ENCODE results near the gene SEMA5B. TPM values are rescaled to one million over a fixed set of nuclear protein-coding genes. Genes with fewer than 3 reads are reported as not detected.

Gene SEMA5B
- total RNA-seq, 2 experiments from 2014 or later: not detected

DNA sequence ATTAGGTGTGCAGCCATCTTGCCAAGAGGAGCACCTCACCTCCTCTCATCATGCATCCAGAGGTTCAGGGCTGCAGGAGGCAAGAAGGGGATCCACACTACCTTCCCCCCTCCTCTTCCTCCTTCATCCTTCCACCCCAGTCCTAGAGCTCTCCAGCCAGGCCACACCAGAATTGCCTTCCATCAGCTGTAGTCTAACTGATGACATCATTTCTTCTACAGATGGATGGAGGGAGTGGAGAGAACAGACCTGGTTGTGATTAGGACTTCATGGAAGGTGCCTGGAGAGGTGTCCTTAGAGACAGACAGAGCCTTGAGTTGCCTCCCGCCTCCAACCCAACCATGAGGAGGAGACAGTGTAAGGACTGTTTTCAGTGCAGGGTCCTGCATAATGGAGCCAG lies 14.9 kb downstream of the SEMA5B start:
- Mint-ChIP-seq H3K27ac (no peak overlapping the region), H3K4me1 (no peaks in the 10 kb centered on the region), H3K36me3 (no peaks in the 10 kb centered on the region), H3K9me3 (ENCODE audit: low read depth) (no peaks in the 10 kb centered on the region), H3K4me3 (no peak overlapping the region), H3K27me3 (peaks cover 60% of the 10 kb centered on the region)
- DNase-seq: no peak
- CTCF ChIA-PET: no interaction called here
- ATAC-seq: no peak

DNA sequence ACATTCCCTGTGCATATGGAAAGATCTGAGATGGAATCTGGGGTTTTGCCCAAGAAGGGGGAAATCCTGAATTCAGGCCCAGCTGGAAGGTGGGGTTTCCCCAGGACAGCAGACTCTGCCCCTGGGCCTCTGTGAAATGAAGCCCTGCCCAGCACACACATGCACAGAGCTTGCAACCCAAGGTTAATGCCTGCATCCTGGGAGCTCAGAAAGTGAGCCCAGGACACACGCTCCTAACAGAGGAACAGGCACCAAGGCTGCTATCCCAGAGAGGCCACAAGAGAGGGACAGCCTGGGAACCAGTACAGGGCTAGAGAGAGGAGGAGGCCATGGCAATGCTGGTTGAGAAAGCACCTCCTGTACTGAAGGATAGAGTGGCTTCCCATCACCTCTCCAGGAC lies 16.1 kb downstream of the SEMA5B start:
- DNase-seq (no peak), ATAC-seq (no peak)
- no peak overlapping the region for H3K27ac Mint-ChIP-seq
- H3K9me3 Mint-ChIP-seq (ENCODE audit: low read depth): no peaks in the 10 kb centered on the region
- CTCF ChIA-PET: no interaction called here
- peaks cover 66% of the 10 kb centered on the region for H3K27me3 Mint-ChIP-seq
- H3K4me3 Mint-ChIP-seq: no peak overlapping the region
- H3K4me1 Mint-ChIP-seq: no peaks in the 10 kb centered on the region
- H3K36me3 Mint-ChIP-seq: no peaks in the 10 kb centered on the region

DNA sequence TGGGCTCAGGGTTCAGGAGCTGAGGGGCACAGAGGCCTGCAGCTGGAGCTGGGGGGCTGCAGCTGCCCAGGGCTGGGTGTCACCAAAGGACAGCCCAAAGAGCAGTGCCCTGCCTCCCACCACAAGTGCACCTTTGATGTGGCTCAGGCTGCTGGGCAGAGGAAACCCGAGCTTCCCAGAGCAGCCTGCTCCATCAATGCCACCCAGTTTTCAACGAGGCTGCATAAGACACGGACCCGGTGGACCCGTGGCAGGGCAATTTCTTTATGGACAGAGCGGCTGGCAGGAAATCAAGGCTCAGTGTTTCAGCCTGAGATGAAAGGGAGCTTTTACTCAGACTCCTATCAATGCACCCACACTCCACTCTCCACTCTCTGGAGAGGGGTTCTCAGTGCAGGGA lies 18.7 kb downstream of the SEMA5B start:
- CTCF ChIA-PET: no interaction called here
- peaks cover 71% of the 10 kb centered on the region for H3K27me3 Mint-ChIP-seq
- no peak overlapping the region for H3K4me3 Mint-ChIP-seq
- no peaks in the 10 kb centered on the region for H3K9me3 Mint-ChIP-seq (ENCODE audit: low read depth)
- no peak overlapping the region for H3K27ac Mint-ChIP-seq
- ATAC-seq (no peak), DNase-seq (no peak)
- H3K4me1 Mint-ChIP-seq: no peaks in the 10 kb centered on the region
- no peaks in the 10 kb centered on the region for H3K36me3 Mint-ChIP-seq

DNA sequence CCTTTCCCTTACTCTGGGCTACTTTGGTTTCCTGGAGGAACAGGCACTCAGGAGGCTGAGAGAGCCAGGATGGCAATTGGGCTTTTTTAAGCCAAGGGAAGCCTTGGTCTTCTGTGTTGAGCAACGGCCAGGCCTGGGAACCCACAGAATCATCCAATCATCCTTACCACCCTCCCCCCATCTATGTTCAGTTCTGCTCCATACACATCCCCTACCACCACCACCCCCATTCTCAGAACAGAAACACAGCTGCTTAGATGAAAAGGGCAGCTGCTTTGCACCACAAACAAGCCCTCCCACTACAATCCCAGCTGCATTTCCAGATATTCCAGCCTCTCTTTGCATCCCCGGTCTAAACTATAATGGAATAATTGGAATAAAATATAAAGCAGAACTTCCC lies 21.0 kb downstream of the SEMA5B start:
- Mint-ChIP-seq H3K36me3 (no peaks in the 10 kb centered on the region), H3K4me1 (peaks cover 8% of the 10 kb centered on the region), H3K27me3 (peaks cover 82% of the 10 kb centered on the region), H3K4me3 (no peak overlapping the region), H3K9me3 (ENCODE audit: low read depth) (no peaks in the 10 kb centered on the region), H3K27ac (no peak overlapping the region)
- no peak for ATAC-seq
- CTCF ChIA-PET: interaction anchor here (0.7 kb wide), 1 partner anchor 553 kb away, joined by 3 read pairs; no protein-coding TSS in a partner anchor
- no peak for DNase-seq

DNA sequence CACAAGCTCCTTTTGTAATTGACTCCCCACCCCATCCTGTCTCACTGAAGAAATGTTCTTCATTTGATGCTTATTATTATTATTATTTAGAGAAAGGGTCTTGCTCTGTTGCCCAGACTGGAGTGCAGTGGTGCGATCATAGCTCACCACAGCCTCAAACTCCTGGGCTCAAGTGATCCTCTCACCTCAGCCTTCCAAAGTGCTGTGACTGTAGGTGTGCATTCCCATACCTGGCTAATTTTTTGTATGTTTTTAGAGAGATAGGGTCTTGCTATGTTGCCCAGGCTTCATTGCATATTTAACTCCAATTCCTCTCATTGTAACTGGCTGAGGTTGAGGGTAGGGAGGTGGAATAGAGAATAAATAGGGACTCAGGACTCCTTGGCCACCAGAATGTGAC lies 22.3 kb downstream of the SEMA5B start:
- H3K4me1 Mint-ChIP-seq: peaks cover 8% of the 10 kb centered on the region
- no peaks in the 10 kb centered on the region for H3K36me3 Mint-ChIP-seq
- H3K27me3 Mint-ChIP-seq: peaks cover 88% of the 10 kb centered on the region
- no peak for DNase-seq
- no peak overlapping the region for H3K27ac Mint-ChIP-seq
- no peaks in the 10 kb centered on the region for H3K9me3 Mint-ChIP-seq (ENCODE audit: low read depth)
- CTCF ChIA-PET: no interaction called here
- no peak for ATAC-seq
- no peak overlapping the region for H3K4me3 Mint-ChIP-seq

DNA sequence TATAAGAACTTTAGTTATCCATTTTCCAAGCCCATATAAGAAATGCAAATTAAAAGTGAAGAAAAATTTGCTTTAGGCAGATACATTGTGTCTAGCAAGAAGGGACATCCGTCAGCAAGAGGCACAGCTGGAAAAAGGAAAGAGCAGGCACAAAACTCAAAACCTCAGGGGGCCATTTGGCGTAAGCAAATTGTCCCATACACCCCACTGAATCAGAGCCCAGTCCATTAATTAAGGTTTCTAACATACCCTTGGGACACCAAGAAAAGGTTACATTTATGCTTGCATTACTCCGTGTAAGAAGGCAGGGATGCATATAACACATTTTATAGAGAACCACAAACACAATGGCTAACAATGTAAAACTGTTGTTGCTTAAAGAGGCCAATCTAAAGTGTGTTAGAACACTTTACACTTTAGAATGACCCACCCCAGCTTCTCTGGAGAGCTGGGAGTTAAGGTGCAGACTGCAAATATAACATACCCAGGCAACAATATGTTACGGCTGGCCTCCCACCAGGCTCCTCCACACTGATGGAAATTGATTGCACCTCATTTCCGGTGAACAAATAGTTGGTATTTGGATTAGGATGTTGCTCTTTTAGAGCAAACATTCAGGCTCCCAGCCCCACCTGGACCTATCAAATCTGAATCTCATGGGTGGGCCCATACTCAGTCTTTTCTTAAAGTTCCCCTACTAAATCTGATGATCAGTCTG lies 23.2 kb downstream of the SEMA5B start:
- Mint-ChIP-seq H3K27ac (no peak overlapping the region), H3K4me1 (peaks cover 8% of the 10 kb centered on the region), H3K27me3 (peaks cover 85% of the 10 kb centered on the region), H3K36me3 (no peaks in the 10 kb centered on the region), H3K9me3 (ENCODE audit: low read depth) (no peaks in the 10 kb centered on the region), H3K4me3 (no peak overlapping the region)
- CTCF ChIA-PET: no interaction called here
- DNase-seq: no peak
- ATAC-seq: no peak

DNA sequence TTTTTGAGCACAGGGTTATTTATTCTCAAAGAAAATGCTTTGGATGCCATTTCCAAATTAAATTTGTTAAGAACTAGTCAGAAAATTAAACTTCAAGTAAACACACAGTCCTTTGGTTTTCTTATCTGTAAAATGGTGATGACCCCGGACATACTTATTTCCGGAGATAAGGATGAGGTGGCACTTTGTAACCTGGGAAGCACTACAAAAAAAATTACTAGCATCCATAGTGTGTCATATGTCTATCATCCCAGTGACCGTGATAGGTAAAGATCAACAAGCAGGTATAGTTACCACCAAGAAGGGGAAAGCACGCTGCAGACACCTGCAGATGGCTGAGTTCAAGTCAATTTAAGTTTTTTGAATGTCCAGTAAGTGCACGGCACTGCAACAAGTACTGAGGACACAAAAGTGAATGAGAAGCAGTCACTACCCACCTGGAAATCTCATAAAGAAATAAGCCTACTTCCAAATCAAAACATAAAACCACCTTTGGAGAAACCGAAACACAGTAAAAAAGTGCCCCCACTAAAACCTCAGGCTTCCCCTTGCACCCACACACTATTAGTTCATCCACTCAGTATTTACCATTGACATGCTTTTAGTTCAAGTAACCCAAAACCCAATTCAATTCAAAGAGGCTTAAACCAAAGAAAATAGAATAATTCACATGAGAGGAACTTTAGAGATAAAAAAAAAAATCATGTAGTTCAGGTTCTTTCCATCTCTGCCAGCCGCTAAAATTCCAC lies 24.6 kb downstream of the SEMA5B start:
- no peak for DNase-seq
- H3K4me3 Mint-ChIP-seq: no peak overlapping the region

DNA sequence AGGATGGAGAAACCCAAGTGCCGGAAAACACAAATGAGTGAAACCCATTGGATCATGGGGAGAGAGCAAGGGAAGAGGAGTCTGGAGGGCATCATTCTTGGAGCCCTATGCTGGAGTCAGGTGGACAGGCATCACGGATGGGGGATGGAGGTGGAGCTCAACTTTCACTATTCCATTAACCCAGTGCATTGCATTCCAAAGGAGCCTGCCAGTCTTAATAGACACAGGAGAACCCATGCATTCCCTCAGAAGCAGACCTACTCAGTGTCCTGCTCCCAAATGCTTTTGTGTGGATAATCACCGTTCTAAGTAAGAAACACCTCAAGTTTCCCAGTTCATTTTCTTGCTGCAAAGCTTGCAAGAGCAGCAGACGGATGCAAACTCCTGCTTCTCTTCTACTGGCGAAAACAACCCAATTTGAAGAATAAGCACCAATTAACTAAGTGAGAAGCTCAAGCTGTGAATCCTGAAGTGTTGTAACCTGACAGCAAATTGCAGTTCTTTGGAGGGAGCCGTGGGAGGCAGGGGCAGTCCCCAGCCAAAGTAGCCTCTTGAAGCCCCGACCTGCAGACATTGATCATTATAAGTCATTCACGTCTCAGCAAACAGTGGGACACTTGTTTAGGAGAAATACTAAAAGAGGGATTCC lies 25.3 kb downstream of the SEMA5B start:
- ATAC-seq (no peak), DNase-seq (no peak)
- Mint-ChIP-seq H3K36me3 (no peaks in the 10 kb centered on the region), H3K9me3 (ENCODE audit: low read depth) (no peaks in the 10 kb centered on the region), H3K27ac (no peak overlapping the region), H3K4me3 (no peak overlapping the region), H3K27me3 (peaks cover 74% of the 10 kb centered on the region), H3K4me1 (peaks cover 8% of the 10 kb centered on the region)
- CTCF ChIA-PET: interaction anchor here (1.4 kb wide), 1 partner anchor 60 kb away, joined by 3 read pairs; no protein-coding TSS in a partner anchor

More for the DNA sequence above, 24.6 kb downstream of the SEMA5B start:
- H3K9me3 Mint-ChIP-seq (ENCODE audit: low read depth): no peaks in the 10 kb centered on the region
- H3K27me3 Mint-ChIP-seq: peaks cover 76% of the 10 kb centered on the region
- no peak for ATAC-seq
- H3K4me1 Mint-ChIP-seq: peaks cover 8% of the 10 kb centered on the region
- no peak overlapping the region for H3K27ac Mint-ChIP-seq
- no peaks in the 10 kb centered on the region for H3K36me3 Mint-ChIP-seq
- CTCF ChIA-PET: interaction anchor here (1.4 kb wide), 1 partner anchor 61 kb away, joined by 3 read pairs; no protein-coding TSS in a partner anchor

DNA sequence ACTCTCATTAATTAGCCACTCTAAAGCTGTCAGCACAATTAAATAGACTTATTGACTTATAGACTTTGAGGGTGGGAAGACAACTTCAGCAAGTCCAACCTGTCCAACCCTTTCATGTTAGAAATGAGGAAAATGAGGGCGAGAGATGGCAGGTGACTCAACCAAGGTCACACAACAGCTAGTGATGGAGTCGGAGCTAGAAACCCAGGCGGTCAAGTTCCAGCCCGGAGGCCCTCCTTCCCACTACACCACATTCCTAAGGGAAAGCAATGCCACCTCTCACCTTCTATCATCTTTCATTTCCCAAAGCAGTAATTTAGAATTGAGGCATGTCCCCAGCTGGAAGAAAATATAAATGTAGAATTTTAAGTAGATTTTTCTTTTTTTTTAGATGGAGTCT lies 28.7 kb downstream of the SEMA5B start:
- Mint-ChIP-seq H3K36me3 (no peaks in the 10 kb centered on the region), H3K27me3 (peaks cover 67% of the 10 kb centered on the region), H3K4me1 (peaks cover 8% of the 10 kb centered on the region), H3K4me3 (no peak overlapping the region), H3K27ac (no peak overlapping the region), H3K9me3 (ENCODE audit: low read depth) (no peaks in the 10 kb centered on the region)
- no peak for ATAC-seq
- CTCF ChIA-PET: interaction anchor here (0.8 to 1.1 kb wide), 2 partner anchors 24 to 29 kb away, joined by 3 read pairs; no protein-coding TSS in a partner anchor
- no peak for DNase-seq

DNA sequence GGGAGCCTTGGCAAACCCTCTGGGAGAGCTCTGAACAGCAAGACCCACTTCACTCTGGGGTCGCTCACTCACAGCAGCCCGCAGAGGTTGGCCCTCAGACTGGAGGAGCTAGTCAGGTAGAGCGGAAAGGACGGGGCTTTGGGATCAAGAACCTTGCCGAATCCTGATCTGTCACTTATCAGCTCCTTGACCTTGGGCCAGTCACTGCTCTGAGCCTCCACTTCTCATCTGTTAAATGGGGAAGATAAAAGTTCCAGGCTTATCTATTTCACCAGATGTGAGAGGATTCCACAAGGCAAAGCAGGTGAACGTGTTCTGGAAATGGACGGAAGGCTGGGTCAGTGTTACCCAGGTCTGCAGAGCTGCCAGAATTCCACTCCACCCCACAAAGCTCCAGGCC lies 29.4 kb downstream of the SEMA5B start:
- Mint-ChIP-seq H3K9me3 (ENCODE audit: low read depth) (no peaks in the 10 kb centered on the region), H3K4me1 (peaks cover 6% of the 10 kb centered on the region), H3K27ac (no peak overlapping the region), H3K4me3 (no peak overlapping the region), H3K36me3 (no peaks in the 10 kb centered on the region), H3K27me3 (peaks cover 66% of the 10 kb centered on the region)
- DNase-seq (no peak), ATAC-seq (no peak)
- CTCF ChIA-PET: interaction anchor here (0.8 to 1.1 kb wide), 3 partner anchors 25 to 30 kb away, joined by 3 read pairs; no protein-coding TSS in a partner anchor

DNA sequence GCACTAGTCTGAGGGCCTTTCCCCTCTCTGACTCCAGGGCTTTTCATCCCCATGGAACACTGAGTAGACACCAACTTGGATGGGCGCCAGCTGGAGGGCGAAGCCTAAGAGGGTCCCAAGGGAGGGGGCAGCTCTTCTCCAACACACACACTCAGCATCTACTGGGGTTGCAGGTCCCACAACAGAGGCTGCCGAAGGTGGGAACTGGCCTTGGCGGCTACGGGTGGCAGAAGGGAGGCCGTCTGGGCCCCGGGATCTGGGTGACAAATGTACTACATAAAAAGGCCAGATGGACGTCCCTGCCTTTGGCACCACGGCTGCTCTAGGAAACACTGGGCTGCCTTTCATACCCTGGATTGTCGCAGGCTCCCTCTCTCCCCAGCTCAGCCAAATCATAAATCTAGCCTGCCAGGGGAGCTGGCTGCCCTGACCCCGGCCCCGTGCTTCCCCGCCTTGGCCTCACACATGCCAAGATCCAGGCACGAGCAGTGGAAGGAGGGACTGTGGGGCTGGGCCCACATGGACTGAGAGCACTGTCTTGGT lies 31.5 kb downstream of the SEMA5B start:
- CTCF ChIA-PET: no interaction called here
- H3K9me3 Mint-ChIP-seq (ENCODE audit: low read depth): no peaks in the 10 kb centered on the region
- H3K4me3 Mint-ChIP-seq: no peak overlapping the region
- no peaks in the 10 kb centered on the region for H3K36me3 Mint-ChIP-seq
- DNase-seq (no peak), ATAC-seq (no peak)
- no peaks in the 10 kb centered on the region for H3K4me1 Mint-ChIP-seq
- no peak overlapping the region for H3K27ac Mint-ChIP-seq
- H3K27me3 Mint-ChIP-seq: peaks cover 61% of the 10 kb centered on the region

DNA sequence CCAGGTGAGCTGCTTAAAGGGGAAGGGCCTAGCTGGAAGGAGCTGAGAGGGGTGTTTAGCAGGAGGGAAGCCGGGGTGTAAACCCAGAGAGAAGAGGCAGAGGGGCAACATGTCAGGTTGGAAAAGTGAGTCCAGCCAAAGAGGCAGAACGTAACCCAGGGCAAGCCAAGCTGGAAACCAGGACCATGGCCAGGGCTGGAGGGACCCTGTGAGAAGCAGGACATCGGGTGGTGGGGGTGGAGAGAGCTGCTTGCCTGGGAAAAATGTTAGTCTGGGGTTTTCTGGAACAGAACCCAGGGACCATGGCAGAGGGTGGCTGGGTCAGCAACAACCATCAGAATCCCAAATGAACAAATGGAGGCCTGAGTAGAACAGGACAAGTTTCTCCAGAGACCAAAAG lies 32.6 kb downstream of the SEMA5B start:
- Mint-ChIP-seq H3K4me3 (no peak overlapping the region), H3K4me1 (no peaks in the 10 kb centered on the region), H3K27me3 (peaks cover 64% of the 10 kb centered on the region), H3K9me3 (ENCODE audit: low read depth) (no peaks in the 10 kb centered on the region), H3K36me3 (no peaks in the 10 kb centered on the region), H3K27ac (no peak overlapping the region)
- no peak for ATAC-seq
- no peak for DNase-seq
- CTCF ChIA-PET: no interaction called here

DNA sequence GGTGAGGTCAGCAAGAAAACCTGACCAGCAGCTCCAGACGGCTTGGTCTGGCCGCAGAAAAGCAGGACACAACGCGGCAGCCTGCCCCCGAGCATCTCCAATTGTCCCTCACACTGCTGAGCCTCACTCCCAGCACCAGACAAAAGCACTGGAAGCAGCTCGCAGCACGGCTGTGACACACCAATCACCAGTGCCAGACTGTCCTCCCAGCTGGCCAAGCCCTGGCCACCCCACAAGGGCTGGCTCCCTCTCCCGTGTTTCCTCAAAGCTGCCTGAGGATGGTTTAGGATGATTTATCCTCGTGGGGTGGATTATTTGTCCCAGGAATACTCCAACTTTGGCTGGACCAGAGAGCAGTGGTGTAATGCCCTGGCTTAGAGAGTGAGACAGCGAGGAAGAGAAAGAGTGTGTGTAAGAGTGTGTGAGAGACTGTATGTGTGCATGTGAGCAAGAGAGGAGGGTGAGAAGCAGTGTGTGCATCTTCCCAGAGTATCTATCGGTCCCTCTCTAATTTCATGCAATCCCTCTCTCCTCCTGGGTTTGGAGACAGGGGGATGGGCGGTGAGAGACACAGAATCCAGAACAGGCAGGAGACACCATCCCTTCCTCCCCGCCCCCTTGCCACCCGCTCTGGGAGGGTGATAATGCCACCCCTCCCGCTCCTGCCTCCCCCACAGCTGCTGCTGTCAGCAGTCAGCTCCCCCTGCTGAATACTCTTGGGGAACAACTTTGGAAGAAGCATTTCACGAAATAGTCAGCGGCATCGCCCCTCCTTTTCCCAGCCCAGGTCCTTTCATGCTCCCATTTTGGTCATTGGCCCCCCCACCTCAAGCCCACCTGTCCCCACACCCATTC lies 34.2 kb downstream of the SEMA5B start:
- Mint-ChIP-seq H3K9me3 (ENCODE audit: low read depth) (no peaks in the 10 kb centered on the region), H3K27me3 (peaks cover 69% of the 10 kb centered on the region), H3K27ac (no peak overlapping the region), H3K4me3 (no peak overlapping the region), H3K4me1 (no peaks in the 10 kb centered on the region), H3K36me3 (no peaks in the 10 kb centered on the region)
- ATAC-seq: no peak
- no peak for DNase-seq
- CTCF ChIA-PET: no interaction called here
